Stimulated activated CD4-positive, alpha-beta T cell treated with anti-CD3 and anti-CD28 coated beads, Interleukin-1b, Interleukin-23, amount 100 ng/mL, for 24 hours (primary cell): ENCODE results near the gene TSC22D1.

Source experiments
- DNase-seq, 4 experiments: peaks; one replicate each; pipeline ENCODE4 v3.0.0-alpha.2; 2020; ENCODE audit warnings: low read depth in 4 of 4, low spot score in 1 of 4

Gene TSC22D1

GRCh38 chr13:44410328-44410859 is 165.7 kb downstream of the TSC22D1 start:
- DNase-seq = no peak

GRCh38 chr13:44409595-44409994 is 166.5 kb downstream of the TSC22D1 start:
- DNase-seq = no peak

GRCh38 chr13:44407891-44408290 is 168.2 kb downstream of the TSC22D1 start:
- DNase-seq = no peak

- no peak for DNase-seq
Measured at GRCh38 chr13:44407379-44407778, 168.8 kb downstream of the TSC22D1 start.

- no peak for DNase-seq
Measured at GRCh38 chr13:44406617-44407016, 169.5 kb downstream of the TSC22D1 start.

GRCh38 chr13:44404261-44405132 is 171.6 kb downstream of the TSC22D1 start:
- DNase-seq = no peak

GRCh38 chr13:44403461-44404056 is 172.6 kb downstream of the TSC22D1 start:
- DNase-seq = no peak

GRCh38 chr13:44402899-44403445 is 173.2 kb downstream of the TSC22D1 start:
- DNase-seq = no peak

GRCh38 chr13:44401577-44401976 is 174.6 kb downstream of the TSC22D1 start:
- DNase-seq = no peak

- DNase-seq = no peak
Measured at GRCh38 chr13:44400736-44401135, 175.4 kb downstream of the TSC22D1 start.

- DNase-seq = no peak
Measured at GRCh38 chr13:44399074-44399473, 177.1 kb downstream of the TSC22D1 start.

- no peak for DNase-seq
Measured at GRCh38 chr13:44398606-44399005, 177.5 kb downstream of the TSC22D1 start.

- DNase-seq = no peak
Measured at GRCh38 chr13:44397766-44398223, 178.3 kb downstream of the TSC22D1 start.

- no peak for DNase-seq
Measured at GRCh38 chr13:44396701-44397580, 179.2 kb downstream of the TSC22D1 start.

- no peak for DNase-seq
Measured at GRCh38 chr13:44395976-44396694, 180.0 kb downstream of the TSC22D1 start.

GRCh38 chr13:44394658-44395057 is 181.5 kb downstream of the TSC22D1 start:
- DNase-seq = no peak

- no peak for DNase-seq
Measured at GRCh38 chr13:44393391-44393790, 182.7 kb downstream of the TSC22D1 start.

- DNase-seq = no peak
Measured at GRCh38 chr13:44389876-44390275, 186.3 kb downstream of the TSC22D1 start.

- no peak for DNase-seq
Measured at GRCh38 chr13:44389060-44389666, 187.0 kb downstream of the TSC22D1 start.
